Fibroblast of lung (primary cell): ENCODE results near the gene PCBP3. TPM values are rescaled to one million over a fixed set of nuclear protein-coding genes. Genes with fewer than 3 reads are reported as not detected.

Source experiments
- DNase-seq, 2 donors: peaks; one replicate each; pipeline versions ENCODE4 v3.0.0 to v3.0.0-alpha.2; 2010; ENCODE audit warnings: low read depth in 2 of 2
- H2AFZ ChIP-seq: 2 replicates; pipeline ENCODE4 v1.5.1; 2012; ENCODE audit warnings: low read length, control low read depth, inconsistent platforms
- H3K27ac ChIP-seq: 2 replicates; pipeline ENCODE4 v1.5.1; 2011; ENCODE audit warnings: low read length, control low read depth; ENCODE audit not compliant: insufficient read depth
- H3K27me3 ChIP-seq: 2 replicates; pipeline ENCODE4 v1.5.1; 2011; ENCODE audit warnings: mild to moderate bottlenecking, low read length; ENCODE audit not compliant: control insufficient read depth, insufficient read depth
- H3K36me3 ChIP-seq: 2 replicates; pipeline ENCODE4 v1.5.1; 2011; ENCODE audit warnings: low read length; ENCODE audit not compliant: control insufficient read depth, insufficient read depth
- H3K4me1 ChIP-seq: 2 replicates; pipeline ENCODE4 v1.5.1; 2011; ENCODE audit warnings: low read length; ENCODE audit not compliant: control insufficient read depth, insufficient read depth; ENCODE audit errors: extremely low read depth
- H3K4me2 ChIP-seq: 2 replicates; pipeline ENCODE4 v1.5.1; 2011; ENCODE audit warnings: low read length, control low read depth; ENCODE audit not compliant: insufficient read depth; ENCODE audit errors: extremely low read depth
- H3K4me3 ChIP-seq, 4 experiments: fragments of 200-600 bp in 1 of 4; sonication (generic) in 1 of 4; replicated peaks in 1 of 4; 2 replicates each; pipeline ENCODE4 v1.5.1; 2011 to 2016; ENCODE audit warnings: low read length in 4 of 4, low read depth in 3 of 4, mild to moderate bottlenecking in 3 of 4, control low read depth in 2 of 4, inconsistent platforms in 1 of 4, mixed read lengths in 1 of 4; ENCODE audit not compliant: insufficient read depth in 1 of 4; ENCODE audit errors: control extremely low read depth in 1 of 4
- H3K79me2 ChIP-seq: 2 replicates; pipeline ENCODE4 v1.5.1; 2012; ENCODE audit warnings: mild to moderate bottlenecking, low read length, inconsistent platforms; ENCODE audit not compliant: control insufficient read depth, insufficient read depth
- H3K9ac ChIP-seq: 2 replicates; pipeline ENCODE4 v1.5.1; 2011; ENCODE audit warnings: mild to moderate bottlenecking, low read length, control low read depth; ENCODE audit not compliant: insufficient read depth
- H3K9me3 ChIP-seq: 2 replicates; pipeline ENCODE4 v1.5.1; 2012; ENCODE audit warnings: low read depth, low read length; ENCODE audit not compliant: control insufficient read depth, insufficient read depth
- H4K20me1 ChIP-seq: 2 replicates; pipeline ENCODE4 v1.5.1; 2011; ENCODE audit warnings: low read length; ENCODE audit not compliant: control insufficient read depth, insufficient read depth; ENCODE audit errors: extremely low read depth
- CTCF ChIP-seq, 2 donors: IDR thresholded peaks in 1 of 2; conservative IDR thresholded peaks in 1 of 2; 1 replicate in 1 of 2; 2 replicates in 1 of 2; pipeline ENCODE4 v1.5.1; 2011 to 2012; ENCODE audit warnings: low read length in 2 of 2, control low read depth in 1 of 2, inconsistent platforms in 1 of 2, low read depth in 1 of 2, mild to moderate bottlenecking in 1 of 2
- EZH2 ChIP-seq: IDR thresholded peaks from 2 replicates; pipeline ENCODE4 v1.5.1; 2012; ENCODE audit warnings: low read length, control low read depth, mild to moderate bottlenecking; ENCODE audit errors: missing control alignments
- polyA plus RNA-seq, 2 donors: library from polyadenylated mRNA; depleted of rRNA in 1 of 2; stranded (reverse) in 1 of 2; unstranded in 1 of 2; fragments of >200 nt; gene quantifications; 2 replicates each; pipeline ENCODE4 v1.2.1, GENCODE V29; 2011 to 2012; ENCODE audit warnings: missing spikeins in 1 of 2
- total RNA-seq: library from RNA; depleted of rRNA; stranded (reverse); fragments of >200 nt; gene quantifications from 2 replicates; pipeline ENCODE4 v1.2.1, GENCODE V29; 2014

Gene PCBP3
- total and polyA plus RNA-seq, 2 donors (not counting 1 experiment from before 2014, with no cell fraction given), result 0.51 to 1.7 TPM

DNA sequence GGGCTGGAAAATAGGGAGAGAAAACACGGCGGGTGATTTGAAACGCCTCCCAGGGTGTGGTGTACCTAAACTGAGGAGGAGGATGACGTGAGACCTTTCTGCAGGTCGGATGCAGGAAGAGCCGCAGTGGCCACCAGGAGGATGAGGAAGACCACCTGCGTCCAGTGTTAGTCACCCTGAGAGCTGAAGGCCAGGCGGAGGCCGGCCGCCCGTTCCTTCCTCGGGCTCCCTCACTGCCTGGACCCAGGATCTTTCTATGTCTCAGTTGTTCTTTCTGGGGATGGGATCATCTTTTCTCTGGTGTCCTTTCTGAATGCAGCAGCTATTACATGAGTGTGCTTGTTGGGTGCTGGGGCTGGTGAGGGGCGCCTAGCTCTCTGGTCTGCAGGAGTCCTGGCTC, 263.3 kb downstream of the PCBP3 start:
- Histone ChIP-seq H3K27ac (no peak overlapping the region), H3K9me3 (no peaks in the 10 kb centered on the region), H3K4me3 (no peak overlapping the region), H3K27me3 (no peaks in the 10 kb centered on the region), H4K20me1 (no peaks in the 10 kb centered on the region), H3K4me2 (no peak overlapping the region), H3K36me3 (no peaks in the 10 kb centered on the region), H3K4me1 (no peaks in the 10 kb centered on the region), H2AFZ (no peak overlapping the region), H3K9ac (no peak overlapping the region), H3K79me2 (no peaks in the 10 kb centered on the region)
- DNase-seq, result no peak
- TF ChIP-seq EZH2, result no peak
- TF ChIP-seq CTCF (conservative IDR thresholded peaks at IDR 0.05 in 1 of 2, IDR thresholded peaks at IDR 0.05 in 1 of 2; ENCODE audit: low read depth in 1 of 2, low read length in 2 of 2), result no peak

DNA sequence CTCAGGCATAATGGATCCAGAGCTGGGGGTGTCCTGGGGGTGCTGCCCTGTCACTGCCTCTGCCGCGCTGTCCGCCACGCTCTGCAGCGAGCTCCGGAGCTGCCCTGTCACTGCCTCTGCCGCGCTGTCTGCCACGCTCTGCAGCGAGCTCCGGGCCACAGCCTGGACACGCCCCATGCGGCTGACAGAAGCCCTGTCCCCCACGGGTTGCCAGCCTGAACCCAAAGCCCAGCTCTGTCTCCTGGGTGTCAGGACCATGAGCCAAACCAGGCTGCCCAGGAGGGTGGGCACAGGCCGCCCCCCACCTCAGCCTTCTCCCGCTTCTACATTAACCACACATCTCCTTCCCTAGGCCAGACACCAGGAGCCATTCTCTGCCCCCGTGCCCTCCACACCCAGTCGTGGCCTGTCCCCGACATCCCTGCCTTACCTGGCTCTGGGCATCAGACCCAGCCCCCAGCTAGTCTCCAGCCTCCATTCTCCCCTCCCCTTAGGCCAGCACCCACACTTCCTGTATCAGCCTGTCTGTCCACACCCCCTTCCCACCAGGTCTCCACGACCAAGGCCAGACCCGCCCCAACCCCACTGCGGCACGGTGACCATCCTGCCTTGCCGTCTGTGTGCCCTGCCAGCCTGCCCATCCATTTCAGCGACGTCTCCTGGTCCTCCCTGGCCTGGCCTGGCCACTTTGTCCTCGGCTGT, 265.2 kb downstream of the PCBP3 start:
- H3K9me3 ChIP-seq, result no peaks in the 10 kb centered on the region
- no peak overlapping the region for H3K9ac ChIP-seq
- H3K79me2 ChIP-seq, result no peaks in the 10 kb centered on the region
- no peaks in the 10 kb centered on the region for H4K20me1 ChIP-seq
- no peaks in the 10 kb centered on the region for H3K36me3 ChIP-seq
- no peak overlapping the region for H3K27ac ChIP-seq
- no peak overlapping the region for H2AFZ ChIP-seq
- no peaks in the 10 kb centered on the region for H3K4me1 ChIP-seq
- DNase-seq, result no peak
- TF ChIP-seq CTCF (conservative IDR thresholded peaks at IDR 0.05 in 1 of 2, IDR thresholded peaks at IDR 0.05 in 1 of 2; ENCODE audit: low read depth in 1 of 2, low read length in 2 of 2) (no peak), EZH2 (no peak)
- no peak overlapping the region for H3K4me3 ChIP-seq
- H3K27me3 ChIP-seq, result no peaks in the 10 kb centered on the region
- H3K4me2 ChIP-seq, result no peak overlapping the region

DNA sequence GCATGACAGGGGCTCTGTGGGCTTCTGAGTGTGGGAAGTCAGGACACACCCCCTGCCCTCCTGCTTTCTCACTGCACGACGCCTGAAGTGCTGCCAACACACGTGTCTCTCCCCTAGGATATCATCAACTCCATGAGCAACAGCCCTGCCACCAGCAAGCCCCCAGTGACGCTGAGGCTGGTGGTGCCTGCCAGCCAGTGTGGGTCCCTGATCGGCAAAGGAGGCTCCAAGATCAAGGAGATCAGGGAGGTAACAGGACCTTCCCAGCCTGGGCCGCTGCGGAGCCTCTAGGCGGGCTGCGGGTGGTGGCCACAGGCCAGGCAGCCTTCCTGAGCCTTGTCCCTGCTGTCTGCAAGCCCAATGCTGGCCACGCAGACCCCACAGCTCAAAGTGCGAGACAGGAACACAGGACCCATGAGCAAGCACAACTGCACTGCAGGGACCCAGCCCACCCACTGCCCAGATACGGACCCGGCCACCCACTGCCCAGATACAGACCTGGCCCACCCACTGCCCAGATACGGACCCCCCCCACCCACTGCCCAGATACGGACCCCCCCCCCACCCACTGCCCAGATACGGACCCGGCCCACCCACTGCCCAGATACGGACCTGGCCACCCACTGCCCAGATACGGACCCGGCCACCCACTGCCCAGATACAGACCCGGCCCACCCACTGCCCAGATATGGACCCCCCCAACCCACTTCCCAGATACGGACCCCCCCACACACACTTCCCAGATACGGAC, 265.9 kb downstream of the PCBP3 start:
- Histone ChIP-seq H3K4me1 (no peaks in the 10 kb centered on the region), H4K20me1 (no peaks in the 10 kb centered on the region), H3K27ac (no peak overlapping the region), H3K9me3 (no peaks in the 10 kb centered on the region), H3K4me3 (no peak overlapping the region), H3K79me2 (no peaks in the 10 kb centered on the region), H3K4me2 (no peak overlapping the region), H3K27me3 (no peaks in the 10 kb centered on the region), H3K36me3 (no peaks in the 10 kb centered on the region), H3K9ac (no peak overlapping the region), H2AFZ (no peak overlapping the region)
- DNase-seq, result no peak
- TF ChIP-seq EZH2, result no peak
- TF ChIP-seq CTCF (conservative IDR thresholded peaks at IDR 0.05 in 1 of 2, IDR thresholded peaks at IDR 0.05 in 1 of 2; ENCODE audit: low read depth in 1 of 2, low read length in 2 of 2), result no peak
